HG03342 (cell line): Measurements from ENCODE around the gene GRID1.
A peak's percentile ranks its signal among the peaks of the same experiment; 100 is the strongest.

ENCODE experiments used
- ATAC-seq: cut with Tn5 transposase; IDR thresholded peaks from one replicate; pipeline ENCODE4 v1.9.1; 2021; ENCODE audit warnings: mild to moderate bottlenecking, moderate library complexity; ENCODE audit not compliant: unreplicated experiment

GRID1 gene

GRCh38 chr10:86024281-86025041 is 342.1 kb downstream of the GRID1 start:
- ATAC-seq: no peak

GRCh38 chr10:86023931-86024280 is 342.7 kb downstream of the GRID1 start:
- no peak for ATAC-seq

- ATAC-seq: no peak
Measured at GRCh38 chr10:86023336-86023735, 343.3 kb downstream of the GRID1 start.

DNA sequence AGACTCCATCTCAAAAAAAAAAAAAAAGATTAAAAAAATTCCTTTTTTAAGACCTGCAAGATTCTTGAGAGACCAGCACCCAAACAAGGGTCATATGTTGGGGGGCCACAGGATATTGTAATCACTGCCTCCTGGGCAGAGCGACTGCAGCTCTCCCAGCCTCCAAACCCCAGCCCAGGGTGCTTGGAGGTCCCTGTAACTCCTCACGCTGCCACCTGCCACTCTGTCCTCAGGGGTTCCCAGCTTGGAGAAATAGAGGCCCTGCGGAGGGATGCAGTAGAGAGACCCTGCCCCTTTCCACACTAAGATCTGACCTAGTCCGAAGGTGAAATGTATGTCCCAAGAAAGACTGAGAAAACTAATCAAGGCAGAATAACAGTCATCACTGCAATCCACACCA is 343.7 kb downstream of the GRID1 start:
- no peak for ATAC-seq

DNA sequence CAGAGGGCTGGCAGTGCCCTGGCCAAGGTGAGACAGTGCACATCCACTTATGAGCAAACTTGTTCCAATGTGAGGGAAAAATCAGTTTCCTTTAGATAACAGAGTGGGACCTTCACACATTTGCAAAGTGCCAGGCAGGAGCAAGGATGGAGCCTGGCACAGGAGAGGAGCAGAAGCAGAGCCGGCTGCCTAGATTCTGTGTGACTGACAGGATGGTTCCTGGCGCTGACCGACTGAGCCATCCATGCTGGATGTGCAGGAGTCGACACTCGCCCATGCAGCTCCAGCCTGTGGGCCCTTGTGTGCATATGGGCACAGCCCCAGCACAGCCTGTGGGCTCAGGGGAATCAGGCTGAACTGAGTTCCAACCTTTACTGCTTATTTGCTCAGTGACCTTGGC is 346.5 kb downstream of the GRID1 start:
- no peak for ATAC-seq

GRCh38 chr10:86019141-86019540 is 347.5 kb downstream of the GRID1 start:
- no peak for ATAC-seq

- ATAC-seq: no peak
Measured at GRCh38 chr10:86018735-86019058, 347.9 kb downstream of the GRID1 start.

DNA sequence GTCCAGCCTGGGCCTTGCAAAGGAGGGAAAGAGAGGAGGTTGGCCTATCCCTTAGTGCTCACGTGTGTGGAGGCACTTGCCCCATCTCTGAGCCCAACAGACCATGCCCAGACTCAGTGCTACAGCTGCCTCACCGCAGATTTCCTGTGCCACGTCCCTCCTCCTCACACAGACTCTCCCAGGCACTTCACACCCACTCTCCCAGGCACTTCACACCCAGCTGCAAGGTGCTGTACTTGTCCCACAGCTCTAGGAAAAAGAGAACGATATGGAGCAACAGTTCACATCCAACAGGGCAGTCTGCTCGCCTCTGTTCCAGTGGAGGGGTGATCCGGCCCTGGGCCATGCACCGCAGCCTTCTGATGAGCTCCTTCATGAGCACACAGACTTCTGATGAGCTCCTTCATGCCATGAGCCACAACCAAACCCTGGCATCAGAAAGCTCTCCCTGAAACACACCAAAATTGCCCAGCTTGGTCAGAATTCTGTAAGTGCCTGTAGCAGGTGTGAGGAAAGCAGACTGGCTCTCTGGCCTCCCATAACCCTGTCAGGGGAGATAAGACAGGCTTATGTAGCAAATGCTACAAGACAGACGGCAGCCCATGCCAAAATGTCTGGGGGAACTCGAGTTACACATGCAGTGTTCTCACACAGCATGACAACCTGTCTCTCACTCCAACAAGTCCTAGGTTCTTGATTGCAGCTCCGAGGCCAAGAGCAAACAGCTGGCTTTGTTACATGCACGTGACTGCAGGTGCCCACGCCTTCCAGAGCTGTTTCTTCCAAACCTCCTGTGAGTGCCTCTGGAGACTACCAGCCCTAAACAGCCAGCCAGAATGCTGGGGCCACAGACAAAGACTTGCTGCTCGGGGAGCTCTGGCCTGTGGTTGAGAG is 348.5 kb downstream of the GRID1 start:
- no peak for ATAC-seq

GRCh38 chr10:86013568-86013967 is 353.0 kb downstream of the GRID1 start:
- ATAC-seq: no peak

DNA sequence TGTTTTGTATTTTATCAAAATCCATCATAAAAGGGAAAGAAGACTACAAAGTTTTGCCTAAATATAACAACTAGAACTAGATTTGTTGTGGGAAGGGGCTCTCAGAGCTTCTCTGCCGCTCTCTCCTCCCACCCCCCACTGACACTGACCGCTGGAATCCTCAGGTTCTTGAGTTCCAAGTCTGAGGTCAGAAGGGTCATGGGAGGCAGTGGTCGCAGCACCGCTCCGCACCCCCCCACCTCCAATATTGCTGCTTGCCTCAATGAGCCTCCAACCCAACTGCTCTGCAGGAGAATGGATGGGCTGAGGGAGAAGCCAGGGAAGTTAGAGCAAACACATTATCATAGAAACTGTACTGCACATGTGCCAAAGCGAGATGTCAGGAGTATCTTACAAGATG is 359.4 kb downstream of the GRID1 start:
- no peak for ATAC-seq

GRCh38 chr10:86004337-86004736 is 362.3 kb downstream of the GRID1 start:
- ATAC-seq: no peak

DNA sequence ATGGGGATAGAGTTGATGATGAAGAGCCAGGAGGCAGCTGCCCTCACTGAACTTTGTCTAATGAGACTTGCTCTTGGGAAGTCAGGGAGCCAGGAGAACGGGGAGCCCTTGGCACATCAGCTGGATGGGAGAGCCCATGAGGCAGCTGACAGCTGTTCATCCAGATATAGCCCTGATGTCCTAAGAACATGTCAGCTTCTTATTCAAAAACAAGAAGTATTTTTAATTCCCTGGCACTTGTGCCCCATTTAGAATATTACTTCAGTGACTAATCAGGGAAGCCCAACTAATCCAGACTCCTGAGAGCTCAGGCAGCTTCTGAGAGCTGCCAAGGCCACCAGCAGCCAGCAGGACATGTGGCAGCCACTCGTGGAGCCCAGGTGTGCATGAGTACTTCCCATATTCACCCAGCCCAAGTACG is 363.4 kb downstream of the GRID1 start:
- ATAC-seq: no peak

- ATAC-seq: no peak
Measured at GRCh38 chr10:86001521-86001920, 365.1 kb downstream of the GRID1 start.

GRCh38 chr10:85997544-85997943 is 369.1 kb downstream of the GRID1 start:
- ATAC-seq: no peak

DNA sequence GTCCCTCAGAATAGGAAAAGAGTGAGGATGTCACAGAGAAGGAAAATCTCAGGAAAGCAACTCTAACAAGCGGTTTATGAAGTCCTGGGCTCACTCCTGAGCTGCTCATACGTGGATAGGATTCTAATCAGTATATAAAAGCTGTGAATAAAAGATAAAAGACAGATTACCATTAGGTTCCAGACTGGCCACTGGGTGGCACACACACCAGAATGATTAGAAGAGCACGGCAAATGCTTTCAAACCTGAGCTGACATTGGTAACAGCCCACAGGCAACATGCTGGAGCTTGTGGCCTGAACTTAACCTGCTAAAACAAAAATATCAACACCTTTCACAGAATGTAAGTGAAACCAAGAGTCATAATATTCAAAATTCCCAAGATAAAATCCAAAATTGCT is 370.8 kb downstream of the GRID1 start:
- ATAC-seq: peak; percentile 72

DNA sequence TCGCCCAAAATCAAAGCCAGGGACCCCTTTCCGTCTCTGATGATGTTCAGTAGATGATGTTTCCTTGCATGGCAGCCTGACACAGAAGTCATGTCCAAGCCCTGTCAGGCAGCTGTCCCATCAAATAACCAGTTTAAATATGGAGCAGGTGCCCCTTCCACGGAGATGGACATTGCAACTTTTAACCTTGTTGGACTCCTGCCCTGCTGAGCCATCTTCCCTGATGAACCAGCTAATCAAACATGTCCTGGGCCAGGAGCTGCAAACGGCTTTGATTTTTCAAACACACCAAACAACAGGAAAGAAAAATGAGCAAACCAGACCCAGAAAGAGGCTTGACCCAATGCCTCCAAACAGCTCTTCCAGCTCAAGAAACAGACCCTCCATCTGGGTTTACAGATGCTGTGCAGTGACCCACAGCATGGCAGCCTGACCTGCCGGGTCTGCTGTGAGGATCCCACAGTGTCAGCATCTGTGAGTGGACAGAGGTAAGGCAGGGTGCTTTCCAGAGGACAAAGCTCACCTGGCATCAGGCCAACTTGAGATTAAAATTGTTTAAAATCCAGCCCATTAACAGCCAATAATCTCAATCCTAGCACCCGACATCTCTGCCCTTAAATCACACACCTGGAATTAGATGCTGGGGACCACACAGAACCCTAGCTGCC is 372.6 kb downstream of the GRID1 start:
- ATAC-seq: no peak

GRCh38 chr10:85993140-85993539 is 373.5 kb downstream of the GRID1 start:
- no peak for ATAC-seq

GRCh38 chr10:85992324-85992723 is 374.3 kb downstream of the GRID1 start:
- no peak for ATAC-seq

DNA sequence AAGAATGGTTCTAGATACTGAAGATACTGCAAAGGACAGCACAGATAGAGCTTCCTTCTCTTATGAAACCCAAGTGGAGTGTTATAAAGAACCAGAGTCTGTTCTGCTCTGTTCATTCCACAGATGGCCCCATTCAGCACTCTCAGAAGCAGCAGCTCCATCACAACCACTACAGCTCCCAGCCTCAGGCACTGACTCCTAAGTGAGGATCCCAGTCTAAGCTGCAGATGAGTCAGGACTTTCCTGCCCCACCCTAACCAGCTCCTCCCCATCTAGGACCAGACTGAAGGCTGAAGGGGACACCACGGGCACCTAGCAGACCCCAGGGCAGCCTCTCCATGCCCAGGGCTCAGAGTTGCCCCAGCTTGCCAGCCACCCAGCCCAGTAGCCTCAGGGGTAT is 379.8 kb downstream of the GRID1 start:
- no peak for ATAC-seq

DNA sequence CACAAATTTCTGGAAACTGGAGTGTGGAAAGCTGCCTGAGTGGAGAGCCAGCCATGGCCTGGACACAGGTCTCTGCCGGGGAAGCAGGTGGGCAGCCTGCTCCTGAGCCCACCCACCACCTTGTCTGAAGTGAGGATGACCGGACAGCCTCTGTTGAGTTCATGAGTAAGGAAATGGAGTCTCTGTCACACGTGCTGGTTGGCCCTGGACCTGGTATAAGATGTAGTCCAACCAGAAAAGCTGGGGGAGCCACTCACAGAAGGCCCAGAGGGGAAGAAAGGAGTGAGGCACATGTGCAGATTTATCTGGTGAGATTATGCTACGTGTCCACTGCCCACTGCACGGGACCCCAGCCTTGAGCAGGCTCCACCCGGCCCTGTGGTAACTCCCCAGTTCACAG is 383.5 kb downstream of the GRID1 start:
- no peak for ATAC-seq

- ATAC-seq: no peak
Measured at GRCh38 chr10:85979598-85979997, 387.0 kb downstream of the GRID1 start.
